Esophagus (tissue), 2 donors: ENCODE data around the gene LSP1. TPM values are rescaled to one million over a fixed set of nuclear protein-coding genes. Genes with fewer than 3 reads are reported as not detected.

Source experiments
- H3K27ac ChIP-seq, 2 donors: one replicate each; pipeline ENCODE4 v1.5.1; 2013; ENCODE audit warnings: low read depth in 2 of 2, mild to moderate bottlenecking in 2 of 2, inconsistent platforms in 1 of 2, low read length in 1 of 2, moderate library complexity in 1 of 2
- H3K27me3 ChIP-seq, 2 donors: one replicate each; pipeline ENCODE4 v1.6.1; 2013; ENCODE audit warnings: low read length in 2 of 2, control low read depth in 1 of 2, mild to moderate bottlenecking in 1 of 2; ENCODE audit not compliant: insufficient read depth in 2 of 2, control insufficient read depth in 1 of 2
- H3K36me3 ChIP-seq, 2 donors: one replicate each; pipeline ENCODE4 v1.6.1; 2013; ENCODE audit warnings: low read length in 1 of 2; ENCODE audit not compliant: control insufficient read depth in 2 of 2, insufficient read depth in 2 of 2
- H3K4me1 ChIP-seq, 2 donors: one replicate each; pipeline ENCODE4 v1.6.1; 2013; ENCODE audit warnings: low read length in 1 of 2; ENCODE audit not compliant: control insufficient read depth in 2 of 2, insufficient read depth in 2 of 2
- H3K4me3 ChIP-seq, 2 donors: one replicate each; pipeline ENCODE4 v1.5.1; 2013; ENCODE audit warnings: low read length in 2 of 2, mild to moderate bottlenecking in 2 of 2, low read depth in 1 of 2, moderate library complexity in 1 of 2
- H3K9me3 ChIP-seq, 2 donors: one replicate each; pipeline ENCODE4 v1.6.1; 2013; ENCODE audit warnings: mild to moderate bottlenecking in 2 of 2, low read depth in 1 of 2, low read length in 1 of 2, moderate library complexity in 1 of 2; ENCODE audit not compliant: control insufficient read depth in 2 of 2, insufficient read depth in 1 of 2
- WGBS, 2 donors: extraction: QIAGEN DNeasy Blood & Tissue Kit; methylation state at CpG; one replicate each; pipeline ENCODE4 v1.1.7; 2013; 5-methylcytosine and 5-hydroxymethylcytosine counted together
- polyA plus RNA-seq, 2 donors: library from polyadenylated mRNA; stranded (reverse); fragments of 200-250 nt; gene quantifications; one replicate each; pipeline ENCODE4 v1.2.3, GENCODE V29; 2013
- donor health status: healthy with polysubstance abuse.
- donor health status: Bipolar disorder and iron deficiency.

Gene LSP1
- polyA plus RNA-seq, 2 donors, result 23.7 to 130 TPM

DNA sequence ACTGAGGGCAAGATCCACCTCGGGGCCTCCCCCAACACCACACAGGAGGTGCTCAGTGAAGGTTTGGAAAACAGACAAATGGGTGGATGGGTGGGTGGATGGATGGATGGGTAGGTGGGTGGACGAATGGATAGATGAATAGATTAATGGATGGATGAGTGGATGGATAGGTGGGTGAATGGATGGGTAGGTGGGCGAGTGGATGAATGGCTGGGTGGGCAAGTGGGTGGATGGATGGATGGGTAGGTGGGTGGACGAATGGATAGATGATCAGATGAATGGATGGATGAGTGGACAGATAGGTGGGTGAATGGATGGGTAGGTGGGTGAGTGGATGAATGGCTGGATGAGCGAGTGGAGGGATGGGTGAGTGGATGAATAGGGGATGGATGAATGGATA lies 39.7 kb downstream of the LSP1 start:
- Histone ChIP-seq H3K27ac (no peak overlapping the region), H3K4me3 (no peak overlapping the region), H3K27me3 (no peaks in the 10 kb centered on the region), H3K9me3 (no peaks in the 10 kb centered on the region), H3K36me3 (peaks cover 0 to 4% of the 10 kb centered on the region in 2 donors), H3K4me1 (peaks cover 2 to 5% of the 10 kb centered on the region in 2 donors)
- 65 to 89% methylated on average over 5 of the region's 5 CpGs for WGBS, 2 donors

DNA sequence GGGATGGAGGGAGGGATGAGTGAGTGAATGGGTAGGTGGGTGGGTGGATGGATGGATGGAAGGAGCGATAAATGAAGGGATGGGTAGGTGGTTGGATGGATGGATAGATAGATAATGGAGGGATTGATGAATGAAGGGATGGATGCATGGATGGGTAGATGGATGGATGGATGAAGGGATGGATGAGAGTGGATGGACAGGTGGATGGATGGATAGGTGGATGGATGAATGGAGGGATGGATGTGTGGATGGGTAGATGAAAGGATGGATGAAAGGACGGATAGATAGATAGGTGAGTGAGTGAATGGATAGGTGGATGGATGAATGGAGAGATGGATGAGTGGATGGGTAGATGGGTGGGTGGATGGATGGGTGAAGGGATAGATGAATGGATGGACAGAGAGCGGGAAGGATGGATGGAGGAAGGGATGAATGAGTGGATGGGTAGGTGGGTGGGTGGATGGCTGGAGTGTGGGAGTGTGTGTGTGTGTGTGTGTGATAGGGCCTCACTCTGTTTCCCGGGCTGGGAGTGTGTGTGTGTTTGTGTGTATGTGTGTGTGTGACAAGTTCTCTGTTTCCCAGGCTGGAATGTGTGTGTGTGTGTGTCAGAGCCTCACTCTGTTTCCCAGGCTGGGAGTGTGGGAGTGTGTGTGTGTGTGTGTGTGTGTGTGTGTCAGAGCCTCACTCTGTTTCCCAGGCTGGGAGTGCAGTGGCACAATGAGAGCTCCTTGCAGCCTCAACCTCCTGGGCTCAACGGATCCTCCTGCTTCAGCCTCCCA lies 40.9 kb downstream of the LSP1 start:
- WGBS, 2 donors, result 92% methylated on average over 5 of the region's 5 CpGs
- Histone ChIP-seq H3K4me1 (peaks cover under 1% of the 10 kb centered on the region in 2 donors), H3K9me3 (no peaks in the 10 kb centered on the region), H3K27me3 (no peaks in the 10 kb centered on the region), H3K4me3 (no peak overlapping the region), H3K36me3 (no peaks in the 10 kb centered on the region), H3K27ac (no peak overlapping the region)

DNA sequence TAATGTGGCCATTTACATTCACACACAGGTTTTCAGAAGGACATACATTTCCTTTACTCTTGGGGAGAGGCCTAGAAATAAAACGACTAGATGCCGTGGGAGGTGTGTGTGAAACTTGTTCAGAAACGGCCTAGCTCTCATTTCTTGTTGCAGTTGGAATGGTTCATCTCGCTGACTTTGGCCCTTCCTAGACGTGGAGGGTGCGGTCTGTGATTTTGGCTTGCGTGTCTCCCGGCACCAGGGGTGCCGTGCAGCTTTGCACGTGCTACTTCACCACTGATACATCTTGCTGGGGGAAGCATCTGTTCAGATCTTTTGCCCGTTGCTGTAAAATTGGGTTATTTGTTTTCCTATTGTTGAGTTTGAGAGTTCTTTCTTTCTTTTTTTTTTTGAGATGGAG lies 41.9 kb downstream of the LSP1 start:
- no peak overlapping the region for H3K27ac ChIP-seq
- no peak overlapping the region for H3K4me3 ChIP-seq
- no peaks in the 10 kb centered on the region for H3K36me3 ChIP-seq
- H3K4me1 ChIP-seq, result no peaks in the 10 kb centered on the region
- 88 to 91% methylated on average over 11 of the region's 11 CpGs for WGBS, 2 donors
- H3K9me3 ChIP-seq, result no peaks in the 10 kb centered on the region
- no peaks in the 10 kb centered on the region for H3K27me3 ChIP-seq

DNA sequence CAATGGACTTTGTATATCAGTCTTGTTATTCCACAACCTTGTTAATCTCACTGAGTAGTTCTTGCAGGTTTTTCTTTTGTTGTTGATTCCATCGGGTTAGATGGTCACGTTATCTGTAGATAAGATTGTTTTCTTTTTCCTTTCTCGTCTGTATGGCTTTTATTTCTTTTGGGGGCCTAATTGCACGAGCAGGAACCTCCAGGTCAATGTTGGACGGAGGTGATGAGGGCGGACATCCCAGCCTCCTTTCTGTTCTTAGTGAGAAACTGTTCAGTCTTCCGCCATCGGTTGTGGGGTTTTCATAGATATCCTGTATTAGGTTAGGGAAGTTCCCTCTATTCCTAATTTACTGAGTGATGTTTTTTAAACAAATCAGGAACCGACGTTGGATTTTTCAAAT lies 43.6 kb downstream of the LSP1 start:
- Histone ChIP-seq H3K4me1 (no peaks in the 10 kb centered on the region), H3K27ac (no peak overlapping the region), H3K4me3 (no peak overlapping the region), H3K9me3 (no peaks in the 10 kb centered on the region), H3K27me3 (no peaks in the 10 kb centered on the region), H3K36me3 (no peaks in the 10 kb centered on the region)
- 72 to 74% methylated on average over 10 of the region's 10 CpGs for WGBS, 2 donors

DNA sequence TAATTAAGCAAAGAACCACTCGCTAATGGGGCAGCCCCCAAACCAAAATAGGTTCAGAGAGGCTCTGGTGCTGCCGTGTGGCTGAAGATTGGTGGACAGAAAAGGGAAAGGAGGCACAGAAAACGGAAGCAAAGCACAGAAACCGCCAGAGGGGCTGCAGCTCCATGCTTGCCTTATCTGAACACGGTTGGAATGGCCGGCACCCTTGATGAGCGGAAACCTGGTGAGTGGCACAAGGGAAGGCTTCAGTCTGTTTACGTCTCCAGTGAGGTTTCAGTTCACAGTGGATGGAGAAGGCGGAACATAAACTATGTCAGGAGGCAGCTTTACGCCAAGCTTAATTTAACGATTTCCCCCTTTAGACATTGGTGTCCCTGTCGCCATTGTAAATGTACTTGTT lies 44.0 kb downstream of the LSP1 start:
- no peak overlapping the region for H3K4me3 ChIP-seq
- H3K27ac ChIP-seq, result no peak overlapping the region
- H3K36me3 ChIP-seq, result no peaks in the 10 kb centered on the region
- no peaks in the 10 kb centered on the region for H3K9me3 ChIP-seq
- WGBS, 2 donors, result 79 to 81% methylated on average over 12 of the region's 12 CpGs
- no peaks in the 10 kb centered on the region for H3K4me1 ChIP-seq
- H3K27me3 ChIP-seq, result no peaks in the 10 kb centered on the region

DNA sequence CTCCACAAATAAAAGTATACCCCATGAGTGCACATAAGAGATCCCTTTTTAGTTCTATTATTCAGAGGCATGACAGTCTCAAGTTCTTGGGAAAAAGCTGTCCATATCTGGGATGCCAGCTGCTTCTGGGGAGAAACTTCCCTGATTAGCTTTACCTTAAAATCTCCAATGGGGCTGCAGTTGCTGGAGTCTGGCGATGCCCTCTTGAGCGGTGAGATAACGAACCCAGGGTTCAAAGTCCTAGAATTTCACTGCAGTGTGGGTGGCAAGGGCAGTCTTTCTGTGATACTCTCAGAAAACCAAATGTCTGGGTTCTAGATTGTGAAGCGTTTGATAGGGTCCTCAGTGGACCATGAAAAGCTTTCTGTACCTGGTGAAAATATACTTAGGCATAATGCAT lies 46.2 kb downstream of the LSP1 start:
- Histone ChIP-seq H3K4me3 (no peak overlapping the region), H3K4me1 (no peaks in the 10 kb centered on the region)
- WGBS, 2 donors, result 73 to 93% methylated on average over 4 of the region's 4 CpGs

DNA sequence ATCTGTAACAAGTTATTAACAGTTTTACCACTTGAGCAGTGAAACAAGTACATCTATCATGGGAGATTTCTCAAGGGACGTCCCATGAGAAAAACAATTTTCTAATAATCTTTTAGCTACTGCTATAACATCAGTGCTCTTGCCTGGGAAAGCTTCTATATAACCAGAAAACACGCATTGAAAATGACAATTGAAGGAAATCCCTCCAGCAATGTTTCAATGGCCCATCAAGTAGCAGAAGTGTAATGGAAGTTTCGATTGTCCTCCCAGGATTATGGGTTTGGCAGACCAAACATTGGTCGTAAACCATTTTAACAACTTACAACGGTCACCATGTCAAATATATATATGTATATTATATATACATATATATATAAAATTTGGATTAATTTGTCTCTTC lies 46.8 kb downstream of the LSP1 start:
- H3K27me3 ChIP-seq, result no peaks in the 10 kb centered on the region
- H3K27ac ChIP-seq, result no peak overlapping the region
- WGBS, 2 donors, result 78 to 84% methylated on average over 5 of the region's 5 CpGs
- H3K36me3 ChIP-seq, result no peaks in the 10 kb centered on the region
- H3K4me3 ChIP-seq, result no peak overlapping the region
- H3K4me1 ChIP-seq, result no peaks in the 10 kb centered on the region
- H3K9me3 ChIP-seq, result no peaks in the 10 kb centered on the region

More for the DNA sequence above, 46.2 kb downstream of the LSP1 start:
- H3K9me3 ChIP-seq, result no peaks in the 10 kb centered on the region
- no peaks in the 10 kb centered on the region for H3K27me3 ChIP-seq
- H3K36me3 ChIP-seq, result no peaks in the 10 kb centered on the region
- H3K27ac ChIP-seq, result no peak overlapping the region

DNA sequence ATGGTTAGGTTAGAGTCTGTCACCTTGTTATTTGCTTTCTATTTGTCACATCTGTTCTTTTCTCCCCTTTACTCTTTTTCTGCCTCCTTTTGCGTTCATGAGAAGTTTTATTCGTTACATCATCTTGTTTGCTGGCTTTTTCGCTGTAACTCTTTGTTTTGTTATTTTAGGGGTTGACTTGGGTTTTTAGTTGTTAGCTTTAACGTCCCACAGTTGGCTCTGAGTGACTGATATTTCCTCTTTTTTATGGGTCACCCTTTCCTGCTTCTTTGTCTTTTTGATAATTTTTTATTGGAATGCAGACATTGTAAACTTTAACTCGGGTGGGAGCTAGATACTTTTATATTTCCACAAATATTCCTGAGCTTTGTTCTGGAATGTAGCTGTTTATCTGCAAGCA lies 53.3 kb downstream of the LSP1 start:
- H3K9me3 ChIP-seq, result no peaks in the 10 kb centered on the region
- H3K27me3 ChIP-seq, result no peaks in the 10 kb centered on the region
- no peak overlapping the region for H3K4me3 ChIP-seq
- H3K36me3 ChIP-seq, result no peaks in the 10 kb centered on the region
- H3K27ac ChIP-seq, result no peak overlapping the region
- H3K4me1 ChIP-seq, result no peaks in the 10 kb centered on the region
- WGBS, 2 donors, result 50 to 51% methylated on average over 5 of the region's 5 CpGs

DNA sequence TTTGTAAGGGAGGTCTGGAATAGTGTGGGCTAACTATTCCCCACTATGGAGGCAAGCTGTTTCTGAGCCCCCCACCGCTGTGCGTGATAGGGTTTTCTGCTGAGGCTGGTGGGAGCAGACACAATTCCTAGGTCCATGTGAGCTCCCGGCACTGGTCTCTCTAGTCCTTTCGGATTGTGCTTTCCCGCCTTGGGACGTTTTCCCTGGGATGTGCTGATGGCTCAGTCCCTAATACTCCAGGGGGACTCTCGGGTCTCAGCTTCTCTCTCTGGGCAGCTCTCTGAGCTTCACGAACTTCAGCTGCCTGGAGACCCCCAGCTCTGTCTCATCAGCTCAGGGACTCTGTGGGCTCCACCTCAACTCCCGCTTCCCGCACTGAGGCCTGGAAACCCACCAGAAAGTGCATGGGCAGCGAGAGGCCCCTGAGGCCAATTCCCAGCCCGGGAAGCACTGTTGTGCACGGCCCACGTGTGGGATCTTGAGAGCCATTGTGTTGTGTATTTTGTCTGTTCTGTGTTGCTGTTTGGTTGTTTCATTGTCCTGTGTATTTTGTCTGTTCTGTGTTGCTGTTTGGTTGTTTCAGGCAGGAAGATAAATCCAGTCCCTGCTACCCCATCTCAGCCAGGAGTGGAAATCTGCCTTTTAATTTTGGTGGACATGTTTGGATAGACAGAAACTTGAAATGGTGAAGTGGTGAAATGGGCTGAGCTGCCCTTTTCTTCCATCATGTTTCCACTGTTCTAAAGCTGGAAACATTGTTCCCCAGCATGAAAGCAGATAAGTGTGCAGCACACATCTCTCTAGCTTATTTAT lies 53.9 kb downstream of the LSP1 start:
- H3K27ac ChIP-seq, result no peak overlapping the region
- H3K36me3 ChIP-seq, result no peaks in the 10 kb centered on the region
- no peaks in the 10 kb centered on the region for H3K9me3 ChIP-seq
- no peak overlapping the region for H3K4me3 ChIP-seq
- no peaks in the 10 kb centered on the region for H3K4me1 ChIP-seq
- H3K27me3 ChIP-seq, result no peaks in the 10 kb centered on the region
- 72 to 78% methylated on average over 14 of the region's 14 CpGs for WGBS, 2 donors
